Right atrium auricular region (tissue), 2 donors: ENCODE measurements around the gene CLASP1. TPM values are rescaled to one million over a fixed set of nuclear protein-coding genes. Genes with fewer than 3 reads are reported as not detected.

Source experiments
- DNase-seq: peaks from one replicate; pipeline ENCODE4 v3.0.0-alpha.2; 2019; ENCODE audit warnings: low spot score
- H3K27ac ChIP-seq, 2 donors: fragments of 200-600 bp; sonication (generic); 1 replicate in 1 of 2; 2 replicates in 1 of 2; pipeline ENCODE4 v1.5.1; 2016 to 2019
- H3K27me3 ChIP-seq, 2 donors: fragments of 200-600 bp; sonication (generic); one replicate each; pipeline versions ENCODE4 v1.5.1 to v1.6.0; 2017 to 2019
- H3K36me3 ChIP-seq: fragments of 200-600 bp; sonication (generic); one replicate; pipeline ENCODE4 v1.5.1; 2016
- H3K4me1 ChIP-seq, 2 donors: fragments of 200-600 bp; sonication (generic); one replicate each; pipeline versions ENCODE4 v1.5.1 to v1.6.0; 2017 to 2019
- H3K4me3 ChIP-seq, 2 donors: fragments of 200-600 bp; sonication (generic); 1 replicate in 1 of 2; 2 replicates in 1 of 2; pipeline ENCODE4 v1.5.1; 2017 to 2019; ENCODE audit warnings: mild to moderate bottlenecking in 1 of 2, moderate library complexity in 1 of 2
- H3K9me3 ChIP-seq, 2 donors: fragments of 200-600 bp; sonication (generic); one replicate each; pipeline ENCODE4 v1.5.1; 2019
- total RNA-seq, 2 donors: library from RNA; depleted of rRNA; stranded (reverse); fragments of >200 nt; gene quantifications; one replicate each; pipeline ENCODE4 v1.1.0, GENCODE V29; 2016
- TF ChIP-seq, protein P1 (sequence below), 2 donors: fragments of 200-600 bp; sonication (generic); IDR thresholded peaks; one replicate each; pipeline ENCODE4 v1.5.1; 2019; ENCODE audit warnings: antibody characterized with exemption in 2 of 2

The CLASP1 gene
- total RNA-seq, 2 donors from 2014 or later = 42.4 to 47.8 TPM

DNA sequence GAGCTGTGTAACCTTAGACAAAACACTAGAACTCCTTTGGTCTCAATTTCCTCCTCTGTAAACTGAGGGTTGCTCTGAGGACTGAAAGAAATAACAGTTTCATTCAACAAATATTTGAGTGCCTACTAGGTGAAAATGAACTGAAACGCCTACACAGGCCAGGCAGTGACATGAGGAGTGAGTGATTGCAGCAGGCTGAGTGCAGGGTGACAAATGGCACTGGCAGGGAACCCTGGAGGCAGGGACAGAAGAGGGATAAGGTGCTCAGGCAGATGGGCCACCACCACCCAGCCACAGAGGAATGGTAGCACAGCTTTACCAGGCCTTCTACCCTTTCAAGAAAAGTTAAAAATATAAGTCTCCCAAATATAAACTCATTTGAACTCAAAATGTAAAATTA lies 130.1 kb downstream of the CLASP1 start:
- Histone ChIP-seq H3K27me3 (no peaks in the 10 kb centered on the region), H3K4me1 (peaks cover 0 to 7% of the 10 kb centered on the region in 2 donors), H3K36me3 (peaks cover 8% of the 10 kb centered on the region), H3K4me3 (no peak overlapping the region), H3K9me3 (no peaks in the 10 kb centered on the region), H3K27ac (no peak overlapping the region)
- no peak for DNase-seq
- TF ChIP-seq, protein P1, sequence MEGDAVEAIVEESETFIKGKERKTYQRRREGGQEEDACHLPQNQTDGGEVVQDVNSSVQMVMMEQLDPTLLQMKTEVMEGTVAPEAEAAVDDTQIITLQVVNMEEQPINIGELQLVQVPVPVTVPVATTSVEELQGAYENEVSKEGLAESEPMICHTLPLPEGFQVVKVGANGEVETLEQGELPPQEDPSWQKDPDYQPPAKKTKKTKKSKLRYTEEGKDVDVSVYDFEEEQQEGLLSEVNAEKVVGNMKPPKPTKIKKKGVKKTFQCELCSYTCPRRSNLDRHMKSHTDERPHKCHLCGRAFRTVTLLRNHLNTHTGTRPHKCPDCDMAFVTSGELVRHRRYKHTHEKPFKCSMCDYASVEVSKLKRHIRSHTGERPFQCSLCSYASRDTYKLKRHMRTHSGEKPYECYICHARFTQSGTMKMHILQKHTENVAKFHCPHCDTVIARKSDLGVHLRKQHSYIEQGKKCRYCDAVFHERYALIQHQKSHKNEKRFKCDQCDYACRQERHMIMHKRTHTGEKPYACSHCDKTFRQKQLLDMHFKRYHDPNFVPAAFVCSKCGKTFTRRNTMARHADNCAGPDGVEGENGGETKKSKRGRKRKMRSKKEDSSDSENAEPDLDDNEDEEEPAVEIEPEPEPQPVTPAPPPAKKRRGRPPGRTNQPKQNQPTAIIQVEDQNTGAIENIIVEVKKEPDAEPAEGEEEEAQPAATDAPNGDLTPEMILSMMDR (IDR thresholded peaks at IDR 0.05) = no peak

DNA sequence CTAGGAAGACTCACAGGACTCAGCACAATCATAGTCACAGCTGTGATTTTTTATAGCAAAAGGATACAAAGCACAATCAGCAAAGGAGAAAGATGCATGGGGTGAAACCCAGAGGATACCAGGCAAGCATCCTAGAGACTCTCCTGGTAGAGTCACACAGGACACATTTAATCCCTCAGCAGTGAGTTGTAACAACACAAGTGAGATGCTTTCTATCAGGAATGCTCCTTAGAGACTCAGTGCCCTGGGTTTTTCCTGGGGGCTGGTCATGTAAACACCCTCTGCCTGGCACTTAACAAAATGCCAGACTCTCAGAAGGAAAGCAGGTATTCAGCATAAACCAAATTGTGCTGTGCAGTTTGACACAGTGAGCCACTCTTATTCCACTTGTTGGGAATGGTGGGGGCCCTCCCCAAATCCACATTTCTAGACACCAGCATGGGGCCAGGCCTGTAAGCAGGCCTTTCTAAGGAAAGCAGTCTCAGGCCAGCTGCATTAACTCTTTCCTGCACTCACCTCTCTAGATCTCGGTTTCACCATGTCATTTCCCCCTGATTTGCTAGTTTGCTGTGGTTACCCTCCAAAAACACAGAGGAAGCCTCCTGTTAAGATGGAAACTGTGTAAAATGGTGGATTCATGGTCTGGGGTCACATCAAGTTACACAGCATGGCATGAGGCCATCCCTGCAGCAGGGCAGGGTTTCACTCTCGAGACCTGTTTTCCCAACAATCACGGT lies 135.5 kb downstream of the CLASP1 start:
- peaks cover 0 to 4% of the 10 kb centered on the region in 2 donors for H3K9me3 ChIP-seq
- no peaks in the 10 kb centered on the region for H3K27me3 ChIP-seq
- DNase-seq = no peak
- no peak overlapping the region for H3K27ac ChIP-seq
- H3K4me1 ChIP-seq = no peaks in the 10 kb centered on the region
- H3K36me3 ChIP-seq = peaks cover 17% of the 10 kb centered on the region
- no peak overlapping the region for H3K4me3 ChIP-seq
- TF ChIP-seq, protein P1 (IDR thresholded peaks at IDR 0.05) = no peak

DNA sequence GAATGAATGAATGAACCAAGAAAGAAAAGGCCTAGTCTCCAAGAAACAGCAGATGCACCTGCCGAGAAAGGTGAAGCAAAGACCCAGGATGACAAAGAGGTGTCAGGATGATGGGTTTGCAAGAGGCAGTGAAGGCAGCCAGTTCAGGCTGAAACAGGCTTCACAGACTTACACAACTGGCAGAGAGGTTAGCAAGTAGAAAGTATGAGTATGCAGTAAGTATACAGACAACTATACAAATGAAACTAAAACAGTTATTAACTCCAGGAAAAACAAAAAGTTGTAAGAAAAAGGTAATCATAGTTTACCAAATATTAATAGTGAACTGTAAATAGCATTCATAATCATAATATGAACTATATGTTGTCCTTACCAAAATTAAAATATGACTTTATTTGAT lies 138.4 kb downstream of the CLASP1 start:
- no peak for DNase-seq
- Histone ChIP-seq H3K27me3 (no peaks in the 10 kb centered on the region), H3K9me3 (peaks cover 0 to 6% of the 10 kb centered on the region in 2 donors), H3K36me3 (peaks cover 17% of the 10 kb centered on the region), H3K27ac (no peak overlapping the region), H3K4me1 (no peaks in the 10 kb centered on the region), H3K4me3 (no peak overlapping the region)
- TF ChIP-seq, protein P1 (IDR thresholded peaks at IDR 0.05) = no peak

DNA sequence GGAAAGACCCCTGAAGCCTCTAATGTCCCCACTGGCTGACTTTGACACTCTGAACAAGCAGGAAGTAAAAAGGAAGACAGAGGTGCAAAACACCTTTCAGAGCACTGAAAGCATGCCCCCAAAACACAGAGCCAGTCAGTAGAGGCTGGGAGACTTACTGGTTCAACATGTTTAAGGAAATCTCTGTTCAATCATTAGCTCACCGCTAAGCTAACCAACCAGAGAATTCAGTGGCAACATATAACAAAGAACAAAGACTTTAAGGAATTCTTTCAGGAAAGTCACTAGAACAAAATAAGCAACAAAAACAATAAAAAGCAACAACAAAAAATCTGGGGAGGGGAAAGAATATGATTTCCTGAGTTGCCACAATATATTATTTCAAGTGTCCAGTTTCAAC lies 142.6 kb downstream of the CLASP1 start:
- Histone ChIP-seq H3K36me3 (peaks cover 18% of the 10 kb centered on the region), H3K27ac (no peak overlapping the region), H3K27me3 (no peaks in the 10 kb centered on the region), H3K4me1 (no peaks in the 10 kb centered on the region), H3K9me3 (peaks cover 0 to 6% of the 10 kb centered on the region in 2 donors), H3K4me3 (no peak overlapping the region)
- no peak for DNase-seq
- TF ChIP-seq, protein P1 (IDR thresholded peaks at IDR 0.05) = no peak

DNA sequence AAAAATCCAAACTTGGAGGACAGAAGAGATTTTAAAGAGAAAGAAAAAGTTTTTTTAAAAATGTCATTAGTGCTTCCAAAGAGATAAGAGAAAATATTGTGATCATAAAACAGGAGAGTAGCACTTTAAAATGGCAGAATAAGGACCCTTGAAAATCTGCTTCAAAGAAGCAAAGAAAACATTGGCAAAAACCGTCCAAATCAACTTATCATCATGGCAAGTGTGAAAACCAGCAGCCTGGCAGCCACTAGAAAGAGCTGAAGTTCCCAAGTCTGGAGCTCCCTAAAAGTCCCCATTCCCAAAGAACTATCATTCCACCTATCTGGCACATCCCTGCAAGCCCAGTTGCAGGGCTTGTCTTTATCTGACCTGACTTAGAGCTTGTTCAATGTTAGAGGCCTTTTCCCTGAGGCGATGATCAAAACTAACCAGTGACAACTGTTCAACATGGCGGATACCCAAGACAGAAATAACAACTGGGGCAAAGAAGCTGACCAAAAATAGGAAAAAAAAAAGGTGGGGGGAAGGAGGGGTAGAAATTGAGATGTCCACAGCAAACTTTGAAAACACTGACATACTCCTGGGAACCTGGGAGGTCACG lies 143.2 kb downstream of the CLASP1 start:
- Histone ChIP-seq H3K4me3 (no peak overlapping the region), H3K9me3 (peaks cover 0 to 6% of the 10 kb centered on the region in 2 donors), H3K27me3 (no peaks in the 10 kb centered on the region), H3K36me3 (peaks cover 18% of the 10 kb centered on the region), H3K4me1 (no peaks in the 10 kb centered on the region), H3K27ac (no peak overlapping the region)
- no peak for DNase-seq
- TF ChIP-seq, protein P1 (IDR thresholded peaks at IDR 0.05) = no peak
